ENCODE measurements around the gene AKAP12.
"Not testable (repeated sequence)": the region's sequence is repeated elsewhere in the genome, so short reads cannot be mapped to it uniquely, and the experiment has no call there.

AKAP12 gene

GRCh38 chr6:151352410-151353396 lies 112.9 kb downstream of the AKAP12 start:
- no peak for DNase-seq

- no peak for DNase-seq
These were observed 114.0 kb downstream of the AKAP12 start for GRCh38 chr6:151353795-151354194.

GRCh38 chr6:151356983-151357382 lies 117.2 kb downstream of the AKAP12 start:
- not testable (repeated sequence) for DNase-seq

- DNase-seq = no peak
These were observed 118.1 kb downstream of the AKAP12 start for GRCh38 chr6:151357758-151358436.

- no peak for DNase-seq
These were observed 118.7 kb downstream of the AKAP12 start for GRCh38 chr6:151358475-151358874.

GRCh38 chr6:151359486-151359885 lies 119.7 kb downstream of the AKAP12 start:
- DNase-seq = no peak

- no peak for DNase-seq
These were observed 125.5 kb downstream of the AKAP12 start for GRCh38 chr6:151365233-151365632.

- DNase-seq = no peak
These were observed 130.8 kb downstream of the AKAP12 start for GRCh38 chr6:151370509-151371078.

- no peak for DNase-seq
These were observed 132.4 kb downstream of the AKAP12 start for GRCh38 chr6:151372164-151372563.

- DNase-seq = no peak
These were observed 134.4 kb downstream of the AKAP12 start for GRCh38 chr6:151374036-151374683.

- no peak for DNase-seq
These were observed 136.1 kb downstream of the AKAP12 start for GRCh38 chr6:151375833-151376232.

GRCh38 chr6:151376440-151376839 lies 136.7 kb downstream of the AKAP12 start:
- DNase-seq = no peak

- no peak for DNase-seq
These were observed 137.3 kb downstream of the AKAP12 start for GRCh38 chr6:151377095-151377494.

- DNase-seq = no peak
These were observed 140.4 kb downstream of the AKAP12 start for GRCh38 chr6:151379933-151380847.

GRCh38 chr6:151380848-151381205 lies 141.1 kb downstream of the AKAP12 start:
- DNase-seq = no peak

- DNase-seq = no peak
These were observed 142.0 kb downstream of the AKAP12 start for GRCh38 chr6:151381722-151382121.

GRCh38 chr6:151382631-151383030 lies 142.9 kb downstream of the AKAP12 start:
- not testable (repeated sequence) for DNase-seq

- DNase-seq = no peak
These were observed 144.4 kb downstream of the AKAP12 start for GRCh38 chr6:151384151-151384550.

GRCh38 chr6:151385177-151385576 lies 145.4 kb downstream of the AKAP12 start:
- no peak for DNase-seq

- DNase-seq = no peak
These were observed 147.6 kb downstream of the AKAP12 start for GRCh38 chr6:151387175-151387970.

GRCh38 chr6:151388236-151388635 lies 148.5 kb downstream of the AKAP12 start:
- DNase-seq = no peak

Data from stimulated activated CD4-positive, alpha-beta T cell treated with anti-CD3 and anti-CD28 coated beads, Interleukin-4, amount 100 ng/mL, for 24 hours (primary cell).